ENCODE results near the gene KLB.

KLB gene

DNA sequence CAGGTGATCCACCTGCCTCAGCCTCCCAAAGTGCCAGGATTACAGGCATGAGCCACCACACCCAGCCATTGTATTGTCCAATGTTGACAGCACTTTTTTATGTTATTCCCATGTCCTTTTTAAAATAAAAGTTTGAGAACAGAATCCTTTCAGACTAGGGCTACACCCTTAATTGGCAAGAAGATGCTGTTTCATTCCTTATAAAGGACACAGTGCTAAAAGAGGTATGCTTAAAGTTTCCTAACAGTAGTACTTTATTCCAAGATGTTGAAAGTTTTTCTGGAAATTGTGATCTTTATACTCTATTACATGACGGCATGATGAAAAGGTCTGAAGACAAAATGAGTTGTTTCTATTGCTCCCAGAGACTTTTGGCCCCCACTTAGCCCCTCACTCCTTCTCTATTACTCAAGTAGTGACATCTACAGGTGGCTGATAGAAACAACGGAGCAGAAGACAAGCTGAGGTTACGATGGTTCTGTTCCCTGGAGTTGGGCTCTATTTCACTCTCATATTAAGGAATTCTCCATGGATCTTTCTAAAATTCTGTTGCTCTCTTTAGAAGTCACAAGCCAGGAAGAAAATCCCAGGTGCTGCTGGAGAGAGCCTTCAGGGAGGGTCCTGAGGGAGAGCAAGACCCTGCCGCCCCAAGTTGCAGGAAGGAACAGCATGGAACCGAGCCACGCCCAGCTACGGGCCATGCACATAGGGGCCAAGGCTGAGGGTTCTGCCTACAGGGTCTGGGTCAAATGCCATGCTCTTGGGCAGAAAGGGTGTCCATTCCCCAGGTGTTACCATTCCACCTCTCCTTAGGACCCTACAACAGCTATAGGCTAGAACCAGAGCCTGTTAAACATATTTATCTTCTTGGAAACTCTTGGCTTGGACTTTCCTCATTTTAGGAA is 29.2 kb downstream of the KLB start:
- no peak for DNase-seq
- H3K9me2 ChIP-seq (replicated peaks; ENCODE audit: insufficient read depth, low read length), result no peaks in the 10 kb centered on the region
- H3K36me3 ChIP-seq (replicated peaks; ENCODE audit: insufficient read depth, low read length), result no peaks in the 10 kb centered on the region
- H3K4me3 ChIP-seq (ENCODE audit: low read length), result no peak overlapping the region
- no peaks in the 10 kb centered on the region for H3K79me2 ChIP-seq (ENCODE audit: low read length)
- H3K9ac ChIP-seq (ENCODE audit: low read length), result no peak overlapping the region
- H2AFZ ChIP-seq (ENCODE audit: low read length), result no peak overlapping the region
- H3K9me3 ChIP-seq (replicated peaks; ENCODE audit: insufficient read depth, low read length), result no peaks in the 10 kb centered on the region
- H3K4me1 ChIP-seq (ENCODE audit: low read length), result no peaks in the 10 kb centered on the region
- no peak for TF ChIP-seq EZH2 (optimal IDR thresholded peaks at IDR 0.05; ENCODE audit: low read depth, low read length)
- TF ChIP-seq, protein P1, sequence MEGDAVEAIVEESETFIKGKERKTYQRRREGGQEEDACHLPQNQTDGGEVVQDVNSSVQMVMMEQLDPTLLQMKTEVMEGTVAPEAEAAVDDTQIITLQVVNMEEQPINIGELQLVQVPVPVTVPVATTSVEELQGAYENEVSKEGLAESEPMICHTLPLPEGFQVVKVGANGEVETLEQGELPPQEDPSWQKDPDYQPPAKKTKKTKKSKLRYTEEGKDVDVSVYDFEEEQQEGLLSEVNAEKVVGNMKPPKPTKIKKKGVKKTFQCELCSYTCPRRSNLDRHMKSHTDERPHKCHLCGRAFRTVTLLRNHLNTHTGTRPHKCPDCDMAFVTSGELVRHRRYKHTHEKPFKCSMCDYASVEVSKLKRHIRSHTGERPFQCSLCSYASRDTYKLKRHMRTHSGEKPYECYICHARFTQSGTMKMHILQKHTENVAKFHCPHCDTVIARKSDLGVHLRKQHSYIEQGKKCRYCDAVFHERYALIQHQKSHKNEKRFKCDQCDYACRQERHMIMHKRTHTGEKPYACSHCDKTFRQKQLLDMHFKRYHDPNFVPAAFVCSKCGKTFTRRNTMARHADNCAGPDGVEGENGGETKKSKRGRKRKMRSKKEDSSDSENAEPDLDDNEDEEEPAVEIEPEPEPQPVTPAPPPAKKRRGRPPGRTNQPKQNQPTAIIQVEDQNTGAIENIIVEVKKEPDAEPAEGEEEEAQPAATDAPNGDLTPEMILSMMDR (IDR thresholded peaks at IDR 0.05; ENCODE audit: low read length), result peak; percentile 25
- TF ChIP-seq EZH2phosphoT487 (IDR thresholded peaks at IDR 0.05; ENCODE audit: low read length), result no peak
- H4K20me1 ChIP-seq (ENCODE audit: insufficient read depth, low read length), result no peaks in the 10 kb centered on the region
- no peaks in the 10 kb centered on the region for H3F3A ChIP-seq (ENCODE audit: insufficient read depth, low read length)
- no peaks in the 10 kb centered on the region for H3K27me3 ChIP-seq (replicated peaks; ENCODE audit: insufficient read depth, low read length)
- H3K4me2 ChIP-seq (ENCODE audit: low read depth, low read length), result no peak overlapping the region
- no peak overlapping the region for H3K27ac ChIP-seq (ENCODE audit: low read length)

DNA sequence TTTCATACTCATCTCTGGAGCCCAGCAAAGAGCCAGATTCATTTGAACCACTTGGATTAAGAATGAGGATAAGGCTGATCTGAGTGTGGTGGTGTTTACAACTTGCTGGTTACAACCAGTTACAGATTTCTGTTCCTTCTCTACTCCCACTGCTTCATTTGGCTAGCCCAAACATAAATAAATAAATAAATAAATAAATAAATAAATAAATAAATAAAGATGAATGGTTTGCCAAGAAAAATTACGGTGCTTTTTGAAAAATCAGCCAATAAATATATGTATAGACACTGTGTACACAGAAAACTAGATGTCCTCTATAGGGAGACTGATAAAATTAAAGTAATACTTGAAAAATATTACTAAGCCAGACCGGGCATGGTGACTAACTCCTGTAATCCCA is 34.9 kb downstream of the KLB start:
- Histone ChIP-seq H3K4me2 (ENCODE audit: low read depth, low read length) (no peak overlapping the region), H3K9me3 (replicated peaks; ENCODE audit: insufficient read depth, low read length) (no peaks in the 10 kb centered on the region), H2AFZ (ENCODE audit: low read length) (no peak overlapping the region), H3K4me1 (ENCODE audit: low read length) (no peaks in the 10 kb centered on the region), H3F3A (ENCODE audit: insufficient read depth, low read length) (no peaks in the 10 kb centered on the region), H3K79me2 (ENCODE audit: low read length) (no peaks in the 10 kb centered on the region), H3K27ac (ENCODE audit: low read length) (no peak overlapping the region), H4K20me1 (ENCODE audit: insufficient read depth, low read length) (no peaks in the 10 kb centered on the region), H3K27me3 (replicated peaks; ENCODE audit: insufficient read depth, low read length) (no peaks in the 10 kb centered on the region), H3K9me2 (replicated peaks; ENCODE audit: insufficient read depth, low read length) (no peaks in the 10 kb centered on the region), H3K9ac (ENCODE audit: low read length) (no peak overlapping the region), H3K36me3 (replicated peaks; ENCODE audit: insufficient read depth, low read length) (no peaks in the 10 kb centered on the region), H3K4me3 (ENCODE audit: low read length) (no peak overlapping the region)
- DNase-seq, result no peak
- TF ChIP-seq EZH2 (optimal IDR thresholded peaks at IDR 0.05; ENCODE audit: low read depth, low read length), result no peak

DNA sequence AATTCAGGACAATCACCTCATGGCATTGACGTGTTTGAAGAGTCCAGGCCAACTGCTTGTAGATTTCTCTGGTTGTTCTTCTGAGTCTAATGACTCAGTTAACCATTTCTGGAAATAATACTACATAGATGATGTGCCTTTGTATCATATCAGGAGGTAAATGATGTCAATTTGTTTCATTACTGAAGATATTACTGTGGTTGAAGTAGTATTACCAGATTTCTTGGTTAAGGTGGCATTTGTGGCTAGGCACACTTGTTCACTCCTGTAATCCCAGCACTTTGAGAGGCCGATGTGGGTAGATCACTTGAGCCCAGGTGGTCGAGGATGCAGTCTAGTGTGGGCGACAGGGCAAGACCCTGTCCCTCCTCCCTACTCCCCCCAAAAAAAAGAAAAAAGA is 36.3 kb downstream of the KLB start:
- Histone ChIP-seq H3K27ac (ENCODE audit: low read length) (no peak overlapping the region), H3K9ac (ENCODE audit: low read length) (no peak overlapping the region), H3K4me2 (ENCODE audit: low read depth, low read length) (no peak overlapping the region), H3K79me2 (ENCODE audit: low read length) (no peaks in the 10 kb centered on the region), H3K4me3 (ENCODE audit: low read length) (no peak overlapping the region), H2AFZ (ENCODE audit: low read length) (no peak overlapping the region), H3K4me1 (ENCODE audit: low read length) (no peaks in the 10 kb centered on the region), H3F3A (ENCODE audit: insufficient read depth, low read length) (no peaks in the 10 kb centered on the region), H4K20me1 (ENCODE audit: insufficient read depth, low read length) (no peaks in the 10 kb centered on the region), H3K36me3 (replicated peaks; ENCODE audit: insufficient read depth, low read length) (no peaks in the 10 kb centered on the region), H3K9me2 (replicated peaks; ENCODE audit: insufficient read depth, low read length) (no peaks in the 10 kb centered on the region), H3K27me3 (replicated peaks; ENCODE audit: insufficient read depth, low read length) (no peaks in the 10 kb centered on the region), H3K9me3 (replicated peaks; ENCODE audit: insufficient read depth, low read length) (no peaks in the 10 kb centered on the region)
- no peak for DNase-seq
- TF ChIP-seq, protein P1 (IDR thresholded peaks at IDR 0.05; ENCODE audit: low read length), result no peak
- TF ChIP-seq EZH2phosphoT487 (IDR thresholded peaks at IDR 0.05; ENCODE audit: low read length) (no peak), EZH2 (optimal IDR thresholded peaks at IDR 0.05; ENCODE audit: low read depth, low read length) (no peak)

DNA sequence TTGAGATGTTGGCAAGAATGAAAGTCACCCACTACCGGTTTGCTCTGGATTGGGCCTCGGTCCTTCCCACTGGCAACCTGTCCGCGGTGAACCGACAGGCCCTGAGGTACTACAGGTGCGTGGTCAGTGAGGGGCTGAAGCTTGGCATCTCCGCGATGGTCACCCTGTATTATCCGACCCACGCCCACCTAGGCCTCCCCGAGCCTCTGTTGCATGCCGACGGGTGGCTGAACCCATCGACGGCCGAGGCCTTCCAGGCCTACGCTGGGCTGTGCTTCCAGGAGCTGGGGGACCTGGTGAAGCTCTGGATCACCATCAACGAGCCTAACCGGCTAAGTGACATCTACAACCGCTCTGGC is 39.7 kb downstream of the KLB start:
- peaks cover 17% of the 10 kb centered on the region for H3F3A ChIP-seq (ENCODE audit: insufficient read depth, low read length)

More for the DNA sequence above, 39.7 kb downstream of the KLB start:
- Histone ChIP-seq H2AFZ (ENCODE audit: low read length) (no peak overlapping the region), H4K20me1 (ENCODE audit: insufficient read depth, low read length) (no peaks in the 10 kb centered on the region), H3K9ac (ENCODE audit: low read length) (no peak overlapping the region), H3K9me2 (replicated peaks; ENCODE audit: insufficient read depth, low read length) (no peaks in the 10 kb centered on the region), H3K27me3 (replicated peaks; ENCODE audit: insufficient read depth, low read length) (no peaks in the 10 kb centered on the region), H3K4me1 (ENCODE audit: low read length) (no peaks in the 10 kb centered on the region), H3K4me2 (ENCODE audit: low read depth, low read length) (no peak overlapping the region), H3K9me3 (replicated peaks; ENCODE audit: insufficient read depth, low read length) (no peaks in the 10 kb centered on the region), H3K36me3 (replicated peaks; ENCODE audit: insufficient read depth, low read length) (no peaks in the 10 kb centered on the region), H3K4me3 (ENCODE audit: low read length) (no peak overlapping the region), H3K79me2 (ENCODE audit: low read length) (no peaks in the 10 kb centered on the region), H3K27ac (ENCODE audit: low read length) (no peak overlapping the region)
- no peak for DNase-seq
- TF ChIP-seq EZH2phosphoT487 (IDR thresholded peaks at IDR 0.05; ENCODE audit: low read length), result no peak
- no peak for TF ChIP-seq EZH2 (optimal IDR thresholded peaks at IDR 0.05; ENCODE audit: low read depth, low read length)
- TF ChIP-seq, protein P1 (IDR thresholded peaks at IDR 0.05; ENCODE audit: low read length), result no peak
